Activated CD8-positive, alpha-beta memory T cell treated with anti-CD3 and anti-CD28 coated beads for 24 hours (primary cell): ENCODE data around the gene RUVBL2.

ENCODE experiments used
- DNase-seq: peaks from one replicate; pipeline ENCODE4 v3.0.0-alpha.2; 2020

RUVBL2 gene

GRCh38 chr19:48993175-48994034 lies at the start of gene RUVBL2, which contains the start of gene GYS1:
RUVBL2 (plus strand) TSS chr19:48993887; CDS start chr19:48993912, 25 bp downstream.
GYS1 (minus strand) TSS chr19:48993309; CDS start chr19:48993112, 197 bp downstream.
- peak; percentile 99 for DNase-seq

- no peak for DNase-seq
These were observed 48.3 kb upstream of the RUVBL2 start for GRCh38 chr19:48945415-48945814.

- DNase-seq = no peak
These were observed 47.9 kb upstream of the RUVBL2 start for GRCh38 chr19:48945817-48946216.

GRCh38 chr19:48946463-48947257 lies 47.0 kb upstream of the RUVBL2 start:
- no peak for DNase-seq

- no peak for DNase-seq
These were observed 46.5 kb upstream of the RUVBL2 start for GRCh38 chr19:48947258-48947542.

- no peak for DNase-seq
These were observed 43.5 kb upstream of the RUVBL2 start for GRCh38 chr19:48950159-48950558.

- DNase-seq = no peak
These were observed 42.7 kb upstream of the RUVBL2 start for GRCh38 chr19:48950830-48951519.

- DNase-seq = no peak
These were observed 40.5 kb upstream of the RUVBL2 start for GRCh38 chr19:48953141-48953540.

GRCh38 chr19:48953990-48954594 lies 39.6 kb upstream of the RUVBL2 start:
- DNase-seq = no peak

- DNase-seq = peak; percentile 98
These were observed 38.9 kb upstream of the RUVBL2 start, which contains the start of gene BAX for GRCh38 chr19:48954595-48955307. BAX (plus strand) TSS chr19:48954875; CDS start chr19:48954929, 54 bp downstream.

GRCh38 chr19:48955308-48955958 lies 38.3 kb upstream of the RUVBL2 start:
- no peak for DNase-seq

- DNase-seq = no peak
These were observed 35.7 kb upstream of the RUVBL2 start for GRCh38 chr19:48958006-48958405.

- no peak for DNase-seq
These were observed 34.1 kb upstream of the RUVBL2 start for GRCh38 chr19:48959341-48960239.

- DNase-seq = no peak
These were observed 32.5 kb upstream of the RUVBL2 start for GRCh38 chr19:48961051-48961649.

GRCh38 chr19:48961673-48962028 lies 32.0 kb upstream of the RUVBL2 start:
- DNase-seq = no peak

GRCh38 chr19:48962029-48962848 lies 31.4 kb upstream of the RUVBL2 start:
- peak; percentile 72 for DNase-seq

GRCh38 chr19:48962849-48963165 lies 30.9 kb upstream of the RUVBL2 start:
- DNase-seq = no peak

- peak; percentile 90 for DNase-seq
These were observed 30.1 kb upstream of the RUVBL2 start for GRCh38 chr19:48963371-48964204.
